NCI-H460 (cell line): ENCODE data around the gene LRP8. TPM values are rescaled to one million over a fixed set of nuclear protein-coding genes. Genes with fewer than 3 reads are reported as not detected.
A peak's percentile ranks its signal among the peaks of the same experiment; 100 is the strongest.

ENCODE experiments used
- DNase-seq: peaks from one replicate; pipeline ENCODE4 v3.0.0-alpha.2; 2016; ENCODE audit warnings: low read depth; ENCODE audit errors: extremely low read depth
- total RNA-seq: library from RNA; depleted of rRNA; stranded (reverse); fragments of >200 nt; shearing (Covaris generic); gene quantifications from 2 replicates; pipeline ENCODE4 v1.2.3, GENCODE V29; 2014

LRP8 gene
- total RNA-seq, 1 experiment from 2014 or later: 73.1 TPM

- DNase-seq: no peak
Measured at GRCh38 chr1:53270107-53270506, 57.8 kb downstream of the LRP8 start.

GRCh38 chr1:53267761-53268160 lies 60.1 kb downstream of the LRP8 start:
- DNase-seq: no peak

- peak; percentile 2 for DNase-seq
Measured at GRCh38 chr1:53266038-53266437, 61.8 kb downstream of the LRP8 start.

GRCh38 chr1:53265581-53265980 lies 62.3 kb downstream of the LRP8 start:
- DNase-seq: no peak

DNA sequence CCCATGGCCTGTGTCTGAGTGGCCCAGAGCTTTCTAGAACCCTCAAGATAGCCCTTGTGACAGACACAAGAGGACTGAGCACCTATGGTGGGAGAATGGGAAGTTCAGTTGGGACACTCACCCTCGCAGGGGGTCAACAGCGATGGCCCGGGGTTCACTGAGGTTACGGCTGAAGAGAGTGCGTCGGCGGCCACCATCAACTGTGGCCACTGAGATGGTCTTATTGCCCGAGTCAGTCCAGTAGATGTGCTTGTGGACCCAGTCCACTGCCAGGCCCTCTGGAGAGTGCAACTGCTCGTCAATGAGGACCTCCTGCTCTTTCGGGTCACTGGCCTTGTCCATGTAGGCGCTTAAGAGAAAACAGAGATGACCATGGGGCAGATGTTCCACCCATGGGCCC lies 63.8 kb downstream of the LRP8 start:
- no peak for DNase-seq

GRCh38 chr1:53262000-53262399 lies 65.9 kb downstream of the LRP8 start:
- DNase-seq: no peak

DNA sequence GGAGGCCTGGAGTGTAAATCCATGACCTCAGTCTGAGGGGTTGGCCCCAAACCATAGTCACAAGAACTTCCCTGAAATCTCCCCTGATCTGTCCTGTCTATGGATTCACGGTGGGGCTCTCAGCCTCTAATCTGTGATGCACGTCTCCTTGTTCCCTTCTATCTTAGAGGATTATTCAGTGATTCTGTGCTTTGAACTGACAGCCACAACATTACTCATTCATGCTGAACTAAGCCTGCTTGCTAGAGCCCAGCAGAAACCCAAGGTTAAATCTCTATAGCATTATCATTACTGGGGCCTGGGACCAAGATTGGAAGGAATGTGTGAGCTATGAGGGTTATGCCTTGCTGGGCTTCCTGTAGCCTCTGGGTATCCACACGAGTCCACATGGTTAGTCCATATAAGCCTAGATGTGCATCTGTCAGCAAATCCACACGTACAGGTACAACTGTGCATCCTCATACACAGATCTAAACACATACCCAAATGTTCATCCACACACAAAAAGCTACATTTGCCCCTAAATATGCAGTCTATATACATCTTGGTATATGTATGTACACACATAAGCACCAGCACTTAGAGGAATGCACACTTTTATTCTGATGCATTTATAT lies 67.1 kb downstream of the LRP8 start:
- no peak for DNase-seq

DNA sequence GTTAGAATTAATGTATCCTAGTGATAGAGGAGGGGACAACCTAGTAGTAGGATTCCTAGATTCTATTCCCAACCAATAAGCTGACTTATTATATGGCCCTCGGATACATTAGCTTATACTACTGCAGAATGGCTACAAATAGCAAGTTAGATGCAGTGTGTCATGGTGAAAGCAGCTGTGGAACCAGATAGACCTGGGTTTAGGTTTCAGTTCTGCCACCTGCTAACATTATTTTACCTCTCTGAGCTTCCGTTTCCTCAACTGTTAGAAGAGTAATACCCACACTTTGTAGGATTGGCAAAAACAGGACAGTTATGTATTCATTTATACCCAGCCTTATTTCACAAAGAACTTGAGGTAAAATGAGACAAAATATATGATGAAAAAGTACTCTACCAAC lies 67.9 kb downstream of the LRP8 start:
- DNase-seq: no peak

GRCh38 chr1:53258216-53258615 lies 69.7 kb downstream of the LRP8 start:
- DNase-seq: no peak

GRCh38 chr1:53257454-53258081 lies 70.3 kb downstream of the LRP8 start:
- no peak for DNase-seq

- no peak for DNase-seq
Measured at GRCh38 chr1:53256511-53257453, 71.1 kb downstream of the LRP8 start.

GRCh38 chr1:53255031-53255430 lies 72.8 kb downstream of the LRP8 start:
- DNase-seq: no peak

GRCh38 chr1:53254011-53254640 lies 73.7 kb downstream of the LRP8 start:
- no peak for DNase-seq

- DNase-seq: no peak
Measured at GRCh38 chr1:53250325-53250724, 77.5 kb downstream of the LRP8 start.

GRCh38 chr1:53249706-53250105 lies 78.2 kb downstream of the LRP8 start:
- DNase-seq: no peak

DNA sequence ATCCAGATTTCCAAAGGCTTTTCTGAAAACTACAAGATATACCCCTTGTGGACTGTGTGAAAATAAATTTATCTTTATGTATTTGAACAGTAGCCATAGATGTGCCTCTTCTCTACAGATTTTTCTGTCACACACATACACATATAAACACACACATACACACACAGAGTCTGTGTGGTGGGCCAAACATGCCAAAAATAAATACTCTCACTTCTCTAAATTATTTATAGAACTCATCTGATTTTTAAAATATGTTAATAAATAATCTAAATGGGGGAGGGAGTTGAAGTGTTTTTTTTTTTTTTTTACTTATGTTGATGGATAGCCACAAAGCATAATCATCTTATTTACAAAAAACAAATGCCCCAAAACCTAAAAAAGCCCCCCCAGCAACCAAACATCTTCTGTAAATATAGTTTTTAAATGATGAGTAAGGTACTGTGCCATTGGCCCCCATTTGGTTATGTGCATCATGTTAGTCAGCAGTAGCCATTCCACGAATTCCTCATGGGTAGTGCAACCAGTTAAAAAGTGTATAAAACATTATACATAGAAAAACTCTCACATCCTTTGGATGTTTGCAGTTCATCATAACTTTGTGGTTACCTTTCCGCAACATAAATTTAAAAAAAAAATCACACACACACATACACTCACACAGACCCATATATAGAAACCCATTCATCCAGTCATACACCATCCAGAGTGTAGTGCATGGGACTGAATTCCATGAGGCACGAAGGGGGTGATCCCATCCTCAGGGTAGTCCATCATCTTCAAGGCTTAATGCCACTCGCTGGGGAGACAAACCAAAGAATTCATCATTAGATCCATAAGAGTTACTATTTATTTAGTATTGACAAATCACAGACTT lies 81.4 kb downstream of the LRP8 start:
- DNase-seq: no peak

GRCh38 chr1:53244141-53244540 lies 83.7 kb downstream of the LRP8 start:
- no peak for DNase-seq

- DNase-seq: no peak
Measured at GRCh38 chr1:53242381-53242780, 85.5 kb downstream of the LRP8 start.

- DNase-seq: no peak
Measured at GRCh38 chr1:53241828-53242227, 86.0 kb downstream of the LRP8 start.
